PC-9 (cell line): ENCODE results near the gene ARHGEF39.
A peak's percentile ranks its signal among the peaks of the same experiment; 100 is the strongest.

Experiments used
- EZH2 ChIP-seq: fragments of 200-600 bp; sonication (generic); IDR thresholded peaks from 2 replicates; pipeline ENCODE4 v1.8.0; 2017; ENCODE audit warnings: antibody characterized with exemption, low read depth
- TF ChIP-seq, protein P1 (sequence below): fragments of 200-600 bp; sonication (generic); conservative IDR thresholded peaks from 2 replicates; pipeline ENCODE4 v1.6.1; 2017; ENCODE audit warnings: mixed run types, antibody characterized with exemption, mild to moderate bottlenecking, moderate library complexity

DNA sequence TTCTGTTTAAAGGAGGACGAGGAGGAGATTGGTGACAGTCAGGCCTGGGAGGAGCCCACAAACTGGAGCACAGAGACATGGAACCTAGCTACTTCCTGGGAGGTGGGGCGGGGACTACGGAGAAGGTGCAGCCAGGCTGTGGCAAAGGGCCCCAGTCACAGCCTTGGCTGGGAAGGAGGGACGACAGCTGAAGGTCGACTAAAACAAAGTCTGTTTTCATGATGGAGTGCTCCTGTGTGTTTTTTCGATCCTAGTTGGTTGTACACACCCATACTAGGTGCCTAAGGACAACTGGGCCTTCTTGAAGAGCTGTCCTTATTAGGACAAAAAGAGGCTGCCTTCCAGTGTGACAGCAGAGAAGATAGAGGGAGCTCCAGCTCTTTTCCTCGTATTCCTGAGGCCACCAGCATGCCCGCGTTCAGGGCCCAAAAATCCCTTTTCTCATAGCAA is 4.0 kb downstream of the ARHGEF39 start:
- TF ChIP-seq, protein P1, sequence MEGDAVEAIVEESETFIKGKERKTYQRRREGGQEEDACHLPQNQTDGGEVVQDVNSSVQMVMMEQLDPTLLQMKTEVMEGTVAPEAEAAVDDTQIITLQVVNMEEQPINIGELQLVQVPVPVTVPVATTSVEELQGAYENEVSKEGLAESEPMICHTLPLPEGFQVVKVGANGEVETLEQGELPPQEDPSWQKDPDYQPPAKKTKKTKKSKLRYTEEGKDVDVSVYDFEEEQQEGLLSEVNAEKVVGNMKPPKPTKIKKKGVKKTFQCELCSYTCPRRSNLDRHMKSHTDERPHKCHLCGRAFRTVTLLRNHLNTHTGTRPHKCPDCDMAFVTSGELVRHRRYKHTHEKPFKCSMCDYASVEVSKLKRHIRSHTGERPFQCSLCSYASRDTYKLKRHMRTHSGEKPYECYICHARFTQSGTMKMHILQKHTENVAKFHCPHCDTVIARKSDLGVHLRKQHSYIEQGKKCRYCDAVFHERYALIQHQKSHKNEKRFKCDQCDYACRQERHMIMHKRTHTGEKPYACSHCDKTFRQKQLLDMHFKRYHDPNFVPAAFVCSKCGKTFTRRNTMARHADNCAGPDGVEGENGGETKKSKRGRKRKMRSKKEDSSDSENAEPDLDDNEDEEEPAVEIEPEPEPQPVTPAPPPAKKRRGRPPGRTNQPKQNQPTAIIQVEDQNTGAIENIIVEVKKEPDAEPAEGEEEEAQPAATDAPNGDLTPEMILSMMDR: 0 out of 2 replicates have a peak, but pooled peaks have one; percentile 24
- TF ChIP-seq EZH2: no peak
